Mesodermal cell (in vitro differentiated cells): ENCODE measurements around the gene SLC10A4.

Source experiments
- H3K27ac ChIP-seq: 2 replicates; pipeline ENCODE4 v1.7.0; 2013; ENCODE audit warnings: mild to moderate bottlenecking, low read depth, low read length, moderate library complexity; ENCODE audit not compliant: severe bottlenecking
- H3K36me3 ChIP-seq: 2 replicates; pipeline ENCODE4 v1.7.1; 2013; ENCODE audit warnings: mild to moderate bottlenecking, low read length, moderate library complexity; ENCODE audit not compliant: control insufficient read depth, insufficient read depth
- H3K4me1 ChIP-seq: one replicate; pipeline ENCODE4 v1.7.1; 2013; ENCODE audit warnings: mild to moderate bottlenecking, low read length; ENCODE audit not compliant: insufficient read depth, control insufficient read depth, poor library complexity, severe bottlenecking
- H3K4me3 ChIP-seq: 2 replicates; pipeline ENCODE4 v1.7.0; 2013; ENCODE audit warnings: low read length, control low read depth, mild to moderate bottlenecking; ENCODE audit not compliant: insufficient read depth, poor library complexity, severe bottlenecking; ENCODE audit errors: extremely low read depth
- H3K9me3 ChIP-seq: 2 replicates; pipeline ENCODE4 v1.7.1; 2013; ENCODE audit warnings: mild to moderate bottlenecking, low read length, moderate library complexity; ENCODE audit not compliant: control insufficient read depth
- WGBS, 2 experiments: methylation state at CpG; one replicate each; pipeline ENCODE4 v1.1.5; 2013; ENCODE audit warnings: missing lambda C conversion rate in 2 of 2; ENCODE audit not compliant: insufficient coverage in 2 of 2; 5-methylcytosine and 5-hydroxymethylcytosine counted together

The SLC10A4 gene

GRCh38 chr4:48462363-48462762, 20.8 kb upstream of the SLC10A4 start:
- Histone ChIP-seq H3K4me1 (no peaks in the 10 kb centered on the region), H3K27ac (no peak overlapping the region), H3K4me3 (no peak overlapping the region), H3K36me3 (no peaks in the 10 kb centered on the region), H3K9me3 (no peaks in the 10 kb centered on the region)
- 81 to 100% methylated on average over 1 to 2 of the region's 5 CpGs for WGBS, 2 experiments

- 80 to 100% methylated on average over 1 of the region's 2 CpGs for WGBS, 2 experiments
- Histone ChIP-seq H3K4me1 (no peaks in the 10 kb centered on the region), H3K36me3 (no peaks in the 10 kb centered on the region), H3K9me3 (no peaks in the 10 kb centered on the region), H3K4me3 (no peak overlapping the region), H3K27ac (no peak overlapping the region)
Measured at GRCh38 chr4:48467442-48467841, 15.7 kb upstream of the SLC10A4 start.

DNA sequence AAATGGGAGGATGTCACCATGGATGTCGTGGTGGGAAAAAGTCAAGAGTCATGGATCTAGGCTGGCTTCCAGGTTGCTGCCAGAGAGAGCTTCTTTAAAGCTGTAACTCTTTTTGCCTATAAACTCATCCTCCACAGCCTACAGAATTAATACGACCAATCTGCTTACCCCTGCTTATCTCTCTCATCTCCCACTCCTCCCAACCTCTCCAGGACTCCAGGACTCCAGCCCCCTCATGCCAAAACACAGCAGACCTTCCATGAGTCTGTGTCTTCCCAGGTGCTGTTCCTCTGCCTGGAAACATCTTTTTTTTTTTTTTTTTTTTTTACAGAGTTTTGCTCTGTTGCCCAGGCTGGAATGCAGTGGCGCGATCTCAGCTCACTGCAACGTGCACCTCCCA, 15.3 kb upstream of the SLC10A4 start:
- Histone ChIP-seq H3K36me3 (no peaks in the 10 kb centered on the region), H3K27ac (no peak overlapping the region), H3K9me3 (no peaks in the 10 kb centered on the region), H3K4me3 (no peak overlapping the region), H3K4me1 (no peaks in the 10 kb centered on the region)
- 78 to 100% methylated on average over 2 to 5 of the region's 5 CpGs for WGBS, 2 experiments

- no CpG with 5 or more reads among the region's 1 CpG for WGBS, 2 experiments
- no peaks in the 10 kb centered on the region for H3K4me1 ChIP-seq
Measured at GRCh38 chr4:48470137-48470536, 13.0 kb upstream of the SLC10A4 start.

DNA sequence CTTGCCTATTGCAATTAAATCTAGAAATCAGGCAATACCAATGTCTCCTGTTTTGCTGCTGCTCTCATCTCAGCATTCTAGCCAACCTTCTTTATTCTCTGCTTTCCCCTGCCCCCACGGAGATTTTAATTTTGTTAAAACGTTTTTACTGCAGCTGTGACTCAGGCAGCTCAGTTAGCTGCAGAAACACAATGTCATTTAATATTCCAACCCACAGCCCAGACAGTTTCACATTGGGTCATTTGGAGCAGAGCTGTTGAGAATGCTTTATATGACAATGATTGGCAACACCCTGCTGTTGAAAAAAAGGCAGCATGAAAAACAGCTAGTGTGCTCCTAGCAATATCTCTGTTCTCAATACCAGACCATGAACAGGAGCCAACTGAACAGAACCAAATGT, 12.6 kb upstream of the SLC10A4 start:
- H3K36me3 ChIP-seq, result no peaks in the 10 kb centered on the region
- no peaks in the 10 kb centered on the region for H3K9me3 ChIP-seq
- no peak overlapping the region for H3K4me3 ChIP-seq
- no peaks in the 10 kb centered on the region for H3K4me1 ChIP-seq
- WGBS, 2 experiments, result 40% methylated on average over 1 of the region's 2 CpGs; no CpG with 5 or more reads in 1 of the 2 experiments
- H3K27ac ChIP-seq, result no peak overlapping the region

More at GRCh38 chr4:48470137-48470536, 13.0 kb upstream of the SLC10A4 start:
- H3K4me3 ChIP-seq, result no peak overlapping the region
- no peaks in the 10 kb centered on the region for H3K36me3 ChIP-seq
- no peaks in the 10 kb centered on the region for H3K9me3 ChIP-seq
- H3K27ac ChIP-seq, result no peak overlapping the region

DNA sequence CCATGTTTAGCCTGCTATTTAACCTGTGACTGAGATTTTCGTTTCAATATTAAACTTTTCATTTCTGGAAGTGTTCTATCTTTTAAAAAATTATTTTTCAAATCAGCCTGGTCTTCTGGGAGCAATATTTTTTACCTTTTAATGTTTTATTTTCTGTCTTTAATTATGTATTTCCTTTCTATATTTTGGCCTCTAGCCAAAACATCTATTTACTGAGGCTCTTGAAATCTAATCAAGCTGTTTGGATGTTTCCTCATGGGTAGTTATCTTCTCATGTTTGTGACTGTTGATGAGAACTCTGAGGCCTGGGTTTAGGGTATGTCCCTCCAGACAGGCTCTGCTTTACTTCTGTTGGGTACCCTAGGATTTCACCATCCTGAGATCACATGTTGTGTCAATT, 10.3 kb upstream of the SLC10A4 start:
- no peaks in the 10 kb centered on the region for H3K9me3 ChIP-seq
- H3K36me3 ChIP-seq, result no peaks in the 10 kb centered on the region
- no CpG with 5 or more reads among the region's 1 CpG for WGBS, 2 experiments
- no peak overlapping the region for H3K27ac ChIP-seq
- no peak overlapping the region for H3K4me3 ChIP-seq
- no peaks in the 10 kb centered on the region for H3K4me1 ChIP-seq

- H3K27ac ChIP-seq, result no peak overlapping the region
- 93 to 99% methylated on average over 6 of the region's 6 CpGs for WGBS, 2 experiments
- no peak overlapping the region for H3K4me3 ChIP-seq
- no peaks in the 10 kb centered on the region for H3K36me3 ChIP-seq
- no peaks in the 10 kb centered on the region for H3K9me3 ChIP-seq
- no peaks in the 10 kb centered on the region for H3K4me1 ChIP-seq
Measured at GRCh38 chr4:48475770-48476169, 7.4 kb upstream of the SLC10A4 start.

DNA sequence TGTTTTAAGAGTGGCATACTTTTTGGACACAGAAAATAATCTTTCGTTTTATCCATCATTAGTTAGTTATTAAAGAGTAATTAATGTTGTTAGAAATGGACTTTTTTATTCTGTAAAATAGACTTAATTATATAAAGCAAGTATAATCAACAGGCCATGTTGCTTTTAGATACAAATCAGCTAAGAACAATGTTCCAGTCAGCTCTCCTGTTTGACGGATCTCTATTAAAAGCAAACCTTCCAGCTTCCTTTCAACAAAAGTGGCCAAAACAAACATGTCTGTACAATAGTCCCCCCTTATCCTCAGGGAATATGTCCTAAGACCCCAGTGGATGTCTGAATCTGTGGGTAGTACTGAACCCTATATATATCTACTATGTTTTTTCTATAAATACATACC, 4.9 kb upstream of the SLC10A4 start:
- Histone ChIP-seq H3K4me1 (peaks cover 3% of the 10 kb centered on the region), H3K36me3 (no peaks in the 10 kb centered on the region), H3K4me3 (no peak overlapping the region), H3K27ac (no peak overlapping the region), H3K9me3 (no peaks in the 10 kb centered on the region)
- no CpG with 5 or more reads among the region's 2 CpGs for WGBS, 2 experiments

DNA sequence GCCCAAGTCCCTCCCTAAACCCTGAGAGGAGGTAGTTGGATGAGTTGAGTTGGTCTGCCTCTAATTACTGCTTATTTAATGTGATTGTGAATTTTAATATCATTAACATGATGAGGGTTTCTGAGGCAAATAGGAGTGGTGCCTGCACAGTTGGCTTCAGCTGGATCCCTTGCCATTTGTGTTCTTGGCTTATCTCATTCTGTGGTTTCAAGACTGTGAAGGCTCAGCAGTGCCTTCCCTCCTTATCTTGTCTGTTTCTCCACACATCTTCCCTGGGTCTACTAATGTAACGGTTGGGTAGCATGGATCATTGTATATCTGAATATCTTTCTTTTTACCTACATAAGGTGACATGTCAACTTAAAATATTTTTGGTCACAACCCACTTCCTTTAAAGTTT, 1.6 kb upstream of the SLC10A4 start:
- Histone ChIP-seq H3K27ac (no peak overlapping the region), H3K9me3 (no peaks in the 10 kb centered on the region), H3K4me3 (no peak overlapping the region), H3K4me1 (peaks cover 3% of the 10 kb centered on the region), H3K36me3 (no peaks in the 10 kb centered on the region)
- WGBS, 2 experiments, result no CpG with 5 or more reads among the region's 1 CpG

DNA sequence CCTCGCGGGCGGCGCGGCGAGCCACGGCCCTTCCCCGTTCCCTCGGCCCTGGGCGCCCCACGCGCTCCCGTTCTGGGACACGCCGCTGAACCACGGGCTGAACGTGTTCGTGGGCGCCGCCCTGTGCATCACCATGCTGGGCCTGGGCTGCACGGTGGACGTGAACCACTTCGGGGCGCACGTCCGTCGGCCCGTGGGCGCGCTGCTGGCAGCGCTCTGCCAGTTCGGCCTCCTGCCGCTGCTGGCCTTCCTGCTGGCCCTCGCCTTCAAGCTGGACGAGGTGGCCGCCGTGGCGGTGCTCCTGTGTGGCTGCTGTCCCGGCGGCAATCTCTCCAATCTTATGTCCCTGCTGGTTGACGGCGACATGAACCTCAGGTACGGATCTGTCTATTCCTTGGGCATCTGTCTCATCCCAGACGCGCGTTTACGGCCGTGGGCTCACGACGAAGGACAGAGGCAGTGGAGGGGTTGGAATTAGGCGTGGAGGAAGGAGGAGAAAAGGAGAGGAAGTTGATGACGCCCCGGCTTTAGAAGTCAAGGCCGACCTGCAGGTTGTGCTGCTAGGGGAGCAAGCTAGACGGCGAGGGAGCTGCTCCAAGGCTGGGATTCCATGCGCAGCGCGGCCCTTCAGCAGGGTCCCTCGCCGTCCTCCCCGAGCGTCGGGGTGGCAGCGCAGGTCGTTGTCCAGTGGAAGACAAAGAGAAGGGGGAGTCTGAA, 792 bp downstream of the SLC10A4 start:
- no peaks in the 10 kb centered on the region for H3K36me3 ChIP-seq
- peaks cover 3% of the 10 kb centered on the region for H3K4me1 ChIP-seq
- peak overlapping the region; percentile 43 for H3K4me3 ChIP-seq
- no peak overlapping the region for H3K27ac ChIP-seq
- WGBS, 2 experiments, result 65 to 74% methylated on average over 59 to 61 of the region's 66 CpGs
- no peaks in the 10 kb centered on the region for H3K9me3 ChIP-seq

DNA sequence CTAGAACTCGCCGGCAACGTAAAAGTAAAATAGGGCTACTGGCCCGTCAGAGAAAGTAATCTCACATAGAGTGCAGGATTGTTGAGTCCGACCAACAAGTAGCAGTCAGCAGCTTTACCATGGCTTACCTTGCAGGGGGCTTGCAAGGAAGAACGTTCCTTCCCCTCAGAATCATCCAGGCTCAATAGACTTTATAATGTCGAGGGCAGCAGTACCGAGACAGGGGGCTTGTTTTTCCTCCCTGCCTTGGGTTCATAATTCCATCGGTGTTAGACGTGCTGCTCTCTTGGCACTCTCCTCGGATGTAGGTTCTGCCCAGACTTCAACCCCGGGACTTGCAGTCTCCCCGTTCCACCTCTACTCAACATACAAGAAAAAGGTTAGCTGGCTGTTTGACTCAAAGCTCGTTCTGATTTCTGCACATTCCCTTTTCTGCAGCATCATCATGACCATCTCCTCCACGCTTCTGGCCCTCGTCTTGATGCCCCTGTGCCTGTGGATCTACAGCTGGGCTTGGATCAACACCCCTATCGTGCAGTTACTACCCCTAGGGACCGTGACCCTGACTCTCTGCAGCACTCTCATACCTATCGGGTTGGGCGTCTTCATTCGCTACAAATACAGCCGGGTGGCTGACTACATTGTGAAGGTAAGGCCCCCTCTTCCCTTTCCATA, 1.5 kb downstream of the SLC10A4 start:
- H3K4me3 ChIP-seq, result no peak overlapping the region
- H3K27ac ChIP-seq, result no peak overlapping the region
- WGBS, 2 experiments, result 88 to 90% methylated on average over 17 to 22 of the region's 22 CpGs
- H3K36me3 ChIP-seq, result no peaks in the 10 kb centered on the region
- H3K9me3 ChIP-seq, result no peaks in the 10 kb centered on the region
- H3K4me1 ChIP-seq, result peaks cover 3% of the 10 kb centered on the region
